HG03354 (cell line): ENCODE measurements around the gene PTPRD.
A peak's percentile ranks its signal among the peaks of the same experiment; 100 is the strongest.
"Not testable (repeated sequence)": the region's sequence is repeated elsewhere in the genome, so short reads cannot be mapped to it uniquely, and the experiment has no call there.

ENCODE experiments used
- ATAC-seq: cut with Tn5 transposase; IDR thresholded peaks from one replicate; pipeline ENCODE4 v1.9.1; 2021; ENCODE audit warnings: mild to moderate bottlenecking; ENCODE audit not compliant: unreplicated experiment, poor library complexity, severe bottlenecking

PTPRD gene

DNA sequence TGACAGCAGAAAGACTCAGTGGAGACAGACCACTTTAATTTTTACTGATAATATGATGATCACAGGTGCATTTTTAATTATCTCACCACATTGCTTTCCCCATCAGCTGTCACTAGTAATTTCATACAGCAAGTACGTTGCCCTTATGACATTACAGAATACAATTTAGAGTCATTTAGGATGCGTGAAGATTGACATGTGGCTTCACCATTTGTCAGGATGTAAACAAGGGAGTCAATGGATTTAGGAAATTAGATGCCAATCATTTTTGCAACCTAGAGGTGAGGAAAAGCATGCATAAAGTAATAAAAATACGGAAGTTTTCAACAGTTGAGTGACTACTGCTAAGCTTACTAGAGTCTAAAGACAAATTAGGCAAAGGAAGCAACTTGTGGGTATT, 1129.6 kb downstream of the PTPRD start:
- ATAC-seq = no peak

DNA sequence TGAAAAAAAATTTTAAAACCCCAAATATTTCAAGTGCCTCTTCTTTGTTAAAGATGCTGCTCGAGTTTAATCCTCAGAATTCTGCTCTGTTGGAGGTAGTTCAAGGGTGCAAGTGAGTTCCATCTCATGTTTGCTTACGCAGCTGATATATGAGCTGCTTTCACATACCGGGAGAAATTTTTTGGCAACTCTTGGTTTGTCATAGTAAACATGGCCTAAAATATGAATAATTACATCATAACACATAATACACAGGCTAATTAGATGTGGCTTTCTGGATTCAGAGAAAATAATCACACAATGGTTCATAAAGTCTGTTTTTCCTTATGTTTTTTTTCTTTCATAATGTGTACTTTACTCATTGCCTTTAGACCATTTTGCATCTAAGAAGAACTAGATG, 1134.1 kb downstream of the PTPRD start:
- no peak for ATAC-seq

DNA sequence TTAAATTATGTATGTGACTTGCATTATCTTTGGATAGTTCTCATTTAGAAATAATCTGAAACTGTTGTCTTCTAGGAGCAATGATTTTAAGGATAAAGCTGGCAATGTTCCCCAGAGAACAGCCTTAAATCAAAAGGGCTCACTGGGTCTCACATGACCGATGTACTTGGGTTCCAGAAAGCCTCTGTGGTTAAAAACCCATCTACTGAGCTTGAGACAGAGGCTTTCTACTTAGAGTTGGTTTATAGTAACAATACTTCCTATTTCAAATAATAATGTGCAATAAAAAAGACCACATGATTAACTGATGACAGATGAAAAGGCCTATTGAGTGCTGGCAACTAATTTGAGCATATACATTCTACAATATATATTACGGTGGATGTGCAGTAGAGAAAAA, 1143.5 kb downstream of the PTPRD start:
- no peak for ATAC-seq

DNA sequence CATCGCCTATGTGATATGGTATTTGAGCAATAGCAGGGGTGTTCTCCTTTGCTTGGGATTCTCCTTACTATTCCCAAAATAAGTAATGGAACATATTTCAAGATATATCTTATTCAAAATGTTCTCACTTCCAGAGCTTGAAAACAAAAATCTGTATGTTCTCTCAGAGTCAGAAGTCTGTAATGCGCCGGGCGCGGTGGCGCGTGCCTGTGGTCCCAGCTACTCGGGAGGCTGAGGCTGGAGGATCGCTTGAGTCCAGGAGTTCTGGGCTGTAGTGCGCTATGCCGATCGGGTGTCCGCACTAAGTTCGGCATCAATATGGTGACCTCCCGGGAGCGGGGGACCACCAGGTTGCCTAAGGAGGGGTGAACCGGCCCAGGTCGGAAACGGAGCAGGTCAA, 1170.9 kb downstream of the PTPRD start:
- ATAC-seq = not testable (repeated sequence)

DNA sequence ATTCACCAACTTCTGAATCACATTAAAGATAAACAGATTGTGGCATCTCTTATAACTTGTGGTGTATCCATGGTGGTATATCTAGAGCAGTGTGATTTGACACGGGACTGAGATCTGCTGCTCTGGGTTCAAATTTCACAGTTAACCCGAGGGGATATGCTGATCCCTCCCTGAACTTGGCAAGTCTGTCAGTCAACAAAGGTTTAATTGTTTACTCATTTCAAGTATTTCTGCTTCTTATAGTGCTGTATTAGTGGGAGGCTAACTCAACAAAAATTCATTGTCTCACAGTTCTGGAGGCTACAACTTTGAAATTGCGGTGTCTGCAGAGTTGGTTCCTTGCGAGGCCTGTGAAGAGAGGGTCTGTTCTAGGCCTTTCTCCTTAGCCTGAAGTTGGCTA, 1175.2 kb downstream of the PTPRD start:
- ATAC-seq = no peak

DNA sequence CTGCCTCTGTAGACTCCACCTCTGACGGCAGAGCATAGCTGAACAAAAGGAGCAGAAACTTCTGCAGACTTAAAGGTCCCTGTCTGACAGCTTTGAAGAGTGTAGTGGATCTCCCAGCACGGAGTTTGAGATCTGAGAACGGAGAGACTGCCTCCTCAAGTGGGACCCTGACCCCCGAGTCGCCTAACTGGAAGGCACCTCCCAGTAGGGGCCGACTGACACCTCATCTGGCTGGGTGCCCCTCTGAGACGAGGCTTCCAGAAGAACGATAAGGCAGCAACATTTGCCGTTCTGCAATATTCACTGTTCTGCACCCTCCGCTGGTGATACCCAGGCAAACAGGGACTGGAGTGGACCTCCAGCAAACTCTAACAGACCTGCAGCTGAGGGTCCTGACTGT, 1186.3 kb downstream of the PTPRD start:
- not testable (repeated sequence) for ATAC-seq

DNA sequence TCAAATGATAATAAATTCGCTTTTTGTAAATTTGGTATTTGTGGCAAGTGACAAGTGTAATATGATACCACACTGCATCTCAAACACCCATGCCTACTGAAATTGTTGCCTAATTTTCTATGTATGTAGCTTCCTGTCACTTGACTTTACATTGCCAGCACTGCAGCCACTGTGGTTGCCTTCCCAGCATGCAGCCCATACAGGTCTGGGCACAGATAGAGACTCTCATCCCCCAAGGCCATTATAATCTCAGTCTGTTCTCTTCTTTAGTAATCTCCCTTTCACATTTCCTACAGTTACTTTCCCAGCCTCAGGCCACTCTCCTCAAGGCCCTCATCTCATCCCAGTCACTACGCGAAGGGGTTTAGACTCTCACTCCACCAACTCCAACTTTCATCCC, 1200.6 kb downstream of the PTPRD start:
- ATAC-seq = no peak

DNA sequence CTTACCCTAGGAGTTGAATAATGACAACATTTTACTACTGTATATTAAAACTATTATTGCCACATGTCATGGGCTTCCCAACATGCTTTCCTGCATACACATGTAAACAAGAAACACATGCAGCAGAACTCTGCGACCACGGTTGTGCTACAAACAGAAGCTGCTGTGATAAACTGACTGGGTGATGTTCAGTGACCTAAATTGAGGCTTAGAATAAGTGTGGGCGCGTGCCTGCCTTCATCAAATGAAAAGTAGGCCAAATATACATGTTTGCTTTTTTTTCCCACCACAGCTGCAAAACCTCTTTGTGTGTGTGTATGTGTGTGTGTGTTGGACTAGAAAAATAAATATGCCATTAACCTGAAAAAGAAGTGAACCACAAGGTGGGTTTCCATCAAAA, 1202.1 kb downstream of the PTPRD start:
- no peak for ATAC-seq

DNA sequence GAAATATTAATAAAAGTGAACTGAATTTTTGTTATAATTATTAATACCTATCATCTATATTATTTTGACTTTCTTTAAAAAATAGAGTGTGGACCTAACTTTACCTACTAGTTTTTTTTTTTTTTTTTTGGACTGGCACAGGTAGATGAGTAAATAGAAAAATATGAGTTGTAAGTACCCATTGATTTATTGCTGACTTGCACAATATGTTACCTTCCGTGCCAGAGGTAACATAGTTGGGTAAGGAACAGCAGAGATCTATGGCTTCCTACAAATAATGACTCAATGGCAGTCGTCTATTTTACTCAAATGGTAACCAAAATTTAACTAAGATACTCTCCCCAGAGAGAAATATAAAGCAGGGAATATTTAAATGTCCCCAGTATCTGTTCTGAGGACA, 1212.8 kb downstream of the PTPRD start:
- no peak for ATAC-seq

DNA sequence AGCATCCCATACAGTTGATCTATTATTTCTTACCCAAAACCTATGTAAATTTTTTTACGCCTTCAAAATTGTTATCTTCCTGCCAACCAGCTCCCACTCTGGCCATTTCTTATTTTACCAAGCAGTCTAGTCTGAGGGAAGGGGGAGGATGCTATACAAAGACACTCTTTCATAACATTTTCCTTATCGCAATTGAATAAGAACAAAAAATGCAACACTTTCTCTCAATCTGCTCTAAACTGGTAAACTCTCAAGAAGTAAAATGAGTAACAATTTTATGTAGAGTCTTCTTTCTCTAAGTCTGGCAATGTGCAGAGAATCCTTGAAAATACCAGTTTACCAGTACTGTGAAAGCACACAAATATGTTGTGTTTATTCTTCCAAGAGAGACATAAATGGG, 1216.3 kb downstream of the PTPRD start:
- no peak for ATAC-seq

DNA sequence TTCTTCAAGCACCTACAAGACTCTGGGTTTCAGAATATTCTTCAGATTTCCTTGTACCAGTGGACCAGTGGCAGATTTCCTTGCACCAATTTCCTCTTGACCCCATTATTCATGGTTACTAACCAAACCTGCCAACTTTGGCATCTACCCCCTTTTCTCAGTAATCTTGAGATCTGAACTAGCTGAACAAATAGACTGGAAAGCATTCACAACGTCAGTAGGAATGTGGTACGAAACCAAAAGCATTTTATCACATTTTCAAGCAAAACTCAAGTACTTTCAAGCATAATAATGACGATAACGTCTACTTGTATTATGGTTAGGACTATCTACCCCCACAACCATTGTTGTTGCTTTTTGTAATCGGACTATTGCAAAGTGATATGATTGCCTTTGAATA, 1217.3 kb downstream of the PTPRD start:
- no peak for ATAC-seq

DNA sequence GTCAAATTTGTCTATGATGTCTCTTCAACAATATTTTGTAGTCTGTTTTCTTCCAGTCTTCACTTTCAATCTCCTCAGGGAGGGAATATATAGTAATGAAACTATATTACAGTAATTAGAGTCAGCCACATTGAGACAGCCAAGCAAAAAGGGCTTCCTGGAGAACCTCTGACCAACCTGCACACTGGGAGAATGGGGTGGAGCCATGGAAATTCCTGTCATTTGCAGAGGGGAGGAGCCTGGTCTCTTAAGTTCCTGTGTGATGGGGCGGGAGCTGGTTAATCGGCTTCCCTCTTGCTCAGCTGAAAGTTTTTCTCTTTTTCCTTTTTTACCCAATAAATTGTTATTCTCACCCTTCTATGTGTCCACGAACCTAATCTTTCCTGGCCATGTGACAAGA, 1220.0 kb downstream of the PTPRD start:
- no peak for ATAC-seq

DNA sequence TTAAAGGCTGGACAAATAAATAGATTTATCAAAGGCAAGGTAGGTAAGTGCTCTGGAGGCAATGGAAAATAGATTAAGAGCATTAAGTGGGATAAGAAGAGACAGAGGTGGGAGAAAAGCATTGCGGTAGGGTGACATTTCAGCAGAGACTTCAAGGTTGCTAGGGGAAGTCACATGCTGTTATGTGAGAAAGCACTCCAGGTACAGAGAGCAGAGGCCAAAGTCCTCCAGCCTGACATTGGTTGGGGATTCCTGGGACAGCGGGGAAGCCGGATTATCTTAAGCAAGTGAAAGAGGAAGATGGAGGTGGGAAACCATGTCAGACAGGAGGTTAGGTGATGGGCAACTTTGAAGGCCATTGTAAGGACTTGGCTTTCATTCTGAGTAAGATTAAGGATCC, 1222.9 kb downstream of the PTPRD start:
- no peak for ATAC-seq

DNA sequence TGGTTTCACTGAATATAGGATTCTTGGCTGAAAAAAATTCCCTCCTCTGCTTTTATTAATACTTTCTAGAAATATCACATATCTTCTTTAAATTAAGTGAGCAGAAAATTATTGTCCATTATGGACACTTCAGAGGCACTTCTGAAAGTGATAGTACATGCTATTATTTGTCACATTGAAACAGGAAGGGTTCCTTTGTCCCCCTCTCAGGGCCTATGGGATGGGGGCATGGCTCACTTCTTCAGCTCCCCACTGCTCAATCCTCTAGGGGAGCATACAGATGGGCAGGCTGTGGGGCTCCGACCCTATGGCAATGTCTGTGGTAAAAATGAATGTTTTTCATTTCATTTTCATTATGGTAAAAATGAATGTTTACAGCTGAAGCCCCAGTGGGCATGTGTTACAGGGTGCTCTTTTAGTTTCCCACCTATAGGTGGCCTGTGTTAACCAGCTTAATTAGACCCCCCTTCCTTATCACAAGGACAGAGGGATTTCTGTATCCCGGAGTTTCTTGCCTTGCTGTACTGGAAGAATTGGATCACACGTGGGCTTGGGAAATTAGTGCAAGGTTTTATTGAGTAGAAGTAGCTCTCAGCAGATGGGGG, 1225.2 kb downstream of the PTPRD start:
- peak; percentile 71 for ATAC-seq

DNA sequence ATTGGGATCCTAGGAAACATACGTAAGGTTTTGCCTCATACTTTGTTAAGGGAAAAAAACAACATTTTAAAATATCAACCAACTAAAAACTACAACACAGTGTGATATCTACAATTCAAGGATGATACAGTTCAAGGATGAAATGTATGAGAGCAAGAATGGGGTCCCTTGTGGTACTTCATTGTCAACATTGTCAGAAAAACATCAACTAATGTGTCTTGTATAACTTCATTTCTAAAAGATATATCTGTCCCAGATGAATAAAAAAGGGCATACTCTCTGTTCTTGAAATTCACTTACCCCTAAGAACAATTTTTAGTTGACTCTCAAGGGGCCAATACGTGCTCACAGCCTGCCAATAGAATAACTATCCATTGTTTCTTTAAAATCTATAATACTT, 1250.5 kb downstream of the PTPRD start:
- no peak for ATAC-seq

DNA sequence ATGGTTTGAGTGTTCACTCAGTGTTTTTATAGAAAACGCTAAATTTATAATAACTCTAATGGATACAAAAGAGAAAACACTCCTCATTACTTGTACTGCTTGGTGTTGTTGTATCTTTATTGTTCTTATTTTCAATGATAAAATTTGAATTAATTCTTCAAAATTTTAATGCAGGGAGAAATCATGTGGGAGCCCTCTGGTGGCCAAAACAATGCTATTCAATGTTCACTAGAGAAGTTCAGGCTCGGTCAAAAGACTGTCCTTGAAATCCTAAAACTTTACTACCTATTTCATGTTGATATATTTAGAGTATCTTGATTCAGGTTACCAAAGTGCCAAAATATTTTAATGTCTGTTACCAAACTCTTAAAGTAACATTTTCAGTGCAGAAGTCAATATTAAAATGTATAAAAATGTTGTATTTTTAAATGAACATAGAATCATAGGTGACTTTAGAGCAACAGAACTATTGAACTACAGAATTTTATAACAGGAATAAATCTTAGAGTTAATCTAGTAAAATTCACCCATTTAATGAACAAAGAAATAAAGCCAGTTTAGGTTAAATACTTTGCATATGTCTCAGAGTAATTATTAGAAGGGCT, 1259.8 kb downstream of the PTPRD start:
- ATAC-seq = peak; percentile 55

DNA sequence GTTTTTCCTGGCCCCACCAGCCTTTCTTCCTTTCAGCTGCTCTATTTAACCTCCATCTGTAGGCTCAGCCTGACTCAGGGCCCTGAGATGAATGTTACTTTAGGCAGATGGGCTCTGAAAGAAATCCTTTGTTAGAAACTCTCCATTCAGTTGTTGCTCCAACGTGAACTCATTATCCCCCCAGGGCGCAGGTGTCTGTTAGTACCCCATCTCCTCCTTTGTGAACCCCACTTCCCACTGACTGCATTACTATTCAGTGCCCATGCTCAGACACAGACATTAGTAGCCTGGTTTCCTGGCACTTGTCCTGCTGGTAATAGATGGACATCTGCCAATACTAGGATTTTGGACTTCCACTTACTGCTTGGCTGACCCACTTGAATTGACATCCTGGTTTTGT, 1271.6 kb downstream of the PTPRD start:
- ATAC-seq = no peak

DNA sequence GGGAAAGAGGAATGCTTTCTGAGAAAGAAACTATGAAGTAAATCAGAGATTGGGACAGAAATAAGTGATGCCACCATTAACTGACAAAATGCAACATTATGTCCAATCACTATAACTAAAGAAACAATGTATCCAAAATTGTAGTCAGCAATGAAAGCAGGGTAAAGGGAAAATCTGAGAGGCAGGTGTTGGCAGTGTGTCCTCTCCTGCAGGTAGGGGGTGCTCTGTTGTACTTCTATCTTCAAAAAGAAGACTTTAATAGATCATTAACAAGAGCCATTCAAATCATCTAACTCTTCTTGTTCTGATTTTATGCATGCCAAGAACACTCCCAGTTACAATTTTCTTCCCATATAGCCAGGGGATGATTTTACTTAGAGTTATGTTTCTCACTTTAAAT, 1275.7 kb downstream of the PTPRD start:
- ATAC-seq = no peak

DNA sequence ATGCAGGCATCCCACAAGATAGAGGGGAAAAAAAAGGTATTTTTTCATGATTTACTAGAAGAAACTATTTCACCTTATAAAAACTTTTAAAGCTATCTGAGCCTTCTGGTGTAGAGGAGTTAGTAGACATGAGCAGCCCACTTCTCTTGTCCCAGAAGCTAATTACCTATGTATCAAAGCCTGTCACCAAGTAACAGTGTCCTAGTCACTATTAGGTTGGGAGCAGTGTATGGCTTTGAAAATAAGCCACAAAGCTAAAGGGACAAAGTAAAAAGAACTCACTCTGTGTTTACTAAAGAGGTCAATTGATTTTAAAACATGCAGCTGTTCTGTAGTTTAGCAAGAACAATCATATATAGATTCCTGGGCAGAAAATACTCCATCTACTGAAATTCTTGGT, 1286.1 kb downstream of the PTPRD start:
- no peak for ATAC-seq

DNA sequence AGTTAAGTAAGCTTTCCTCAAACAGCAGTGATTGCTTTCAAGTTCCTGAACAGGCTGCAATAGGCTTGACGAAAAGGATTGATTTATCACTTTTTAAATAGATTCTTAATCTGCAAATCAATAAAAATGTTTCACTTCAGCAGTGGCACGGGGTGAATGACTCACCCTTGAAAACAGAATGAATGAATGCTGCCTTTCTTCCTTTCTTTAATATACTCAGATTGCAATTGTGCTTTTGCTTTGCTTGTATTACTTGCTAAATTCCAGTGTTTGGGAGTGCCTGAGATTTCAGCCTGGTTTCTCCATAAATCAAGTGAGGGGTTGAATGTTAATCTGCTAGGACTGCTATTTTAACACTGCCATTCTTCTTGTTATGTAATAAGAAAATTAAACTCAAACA, 1293.8 kb downstream of the PTPRD start:
- no peak for ATAC-seq

DNA sequence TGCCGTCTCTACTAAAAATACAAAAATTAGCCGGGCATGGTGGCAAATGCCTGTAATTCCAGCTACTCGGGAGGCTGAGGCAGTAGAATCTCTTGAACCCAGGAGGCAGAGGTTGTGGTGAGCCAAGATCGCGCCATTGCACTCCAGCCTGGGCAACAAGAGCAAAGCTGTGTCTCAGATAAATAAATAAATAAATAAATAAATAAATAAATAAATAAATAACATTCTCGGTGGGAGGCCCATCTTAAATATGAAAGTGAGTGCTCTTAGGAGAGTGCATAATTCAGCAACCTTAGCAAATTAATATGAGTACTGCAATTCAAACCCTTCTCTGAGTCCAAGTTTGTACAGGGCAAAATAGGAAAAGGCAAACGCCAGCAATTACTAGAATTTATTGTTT, 1302.1 kb downstream of the PTPRD start:
- ATAC-seq = not testable (repeated sequence)

DNA sequence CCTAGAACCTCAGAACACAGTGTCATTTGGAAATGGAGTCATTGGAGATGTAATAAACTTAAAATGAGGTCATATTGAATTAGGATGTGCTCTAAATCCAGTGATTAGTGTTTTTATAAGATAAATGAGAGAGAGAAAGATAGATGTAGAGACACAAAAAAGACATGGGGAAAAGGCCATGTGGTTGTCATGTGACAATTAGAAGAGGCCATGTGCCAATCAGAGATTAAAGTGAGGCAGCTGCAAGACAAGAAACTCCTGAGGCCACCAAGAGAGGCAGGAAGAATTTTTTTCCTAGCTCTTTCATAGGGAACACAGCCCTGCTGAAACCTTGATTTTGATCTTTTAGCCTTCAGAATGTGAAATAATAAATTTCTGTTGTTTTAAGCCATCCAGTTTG, 1307.2 kb downstream of the PTPRD start:
- no peak for ATAC-seq
